ENCODE measurements around the gene TBC1D21.

GRCh38 chr15:73926219-73927002 lies 53.0 kb downstream of the TBC1D21 start, which contains the start of gene LOXL1:
- peak; percentile 16; the same call in 1 of the 2 replicates for TF ChIP-seq BHLHE40 (IDR thresholded peaks at IDR 0.05; ENCODE audit: low read depth, low read length)
- no peak for TF ChIP-seq CTCF (conservative IDR thresholded peaks at IDR 0.05; ENCODE audit: low read depth, low read length)
- no peak; the same call in 1 of the 2 replicates for TF ChIP-seq MXI1 (IDR thresholded peaks at IDR 0.05; ENCODE audit: borderline replicate concordance, low read depth, low read length)
- no peak for TF ChIP-seq RFX5 (IDR thresholded peaks at IDR 0.05; ENCODE audit: low read depth, low read length)
- peak; percentile 89 for TF ChIP-seq POLR2A (IDR thresholded peaks at IDR 0.05; ENCODE audit: low read depth, low read length)
- TF ChIP-seq SMC3 (IDR thresholded peaks at IDR 0.05; ENCODE audit: low read depth, low read length) = no peak
- TF ChIP-seq RCOR1 (IDR thresholded peaks at IDR 0.05; ENCODE audit: insufficient replicate concordance, low read length) = peak; percentile 87
- peak; percentile 30; the same call in 1 of the 2 replicates for TF ChIP-seq RAD21 (IDR thresholded peaks at IDR 0.05; ENCODE audit: low read length)
- no peak for TF ChIP-seq CEBPB (IDR thresholded peaks at IDR 0.05; ENCODE audit: low read depth, low read length)
- TF ChIP-seq USF2 (IDR thresholded peaks at IDR 0.05; ENCODE audit: low read depth, low read length) = peak; percentile 16; the same call in 1 of the 2 replicates

Data from IMR-90 (cell line).